Neuronal stem cell (in vitro differentiated cells): ENCODE data around the gene OR11L1.

Experiments used
- DNase-seq: peaks from one replicate; pipeline ENCODE4 v3.0.0-alpha.2; 2013; ENCODE audit warnings: low spot score
- H2AFZ ChIP-seq: one replicate; pipeline ENCODE4 v1.6.1; 2013; ENCODE audit warnings: mild to moderate bottlenecking, low read length, inconsistent platforms
- H2AK5ac ChIP-seq: 2 replicates; pipeline ENCODE4 v1.6.1; 2013; ENCODE audit warnings: low read depth, mild to moderate bottlenecking, inconsistent platforms, low read length, moderate library complexity, mixed read lengths
- H2BK120ac ChIP-seq: 2 replicates; pipeline ENCODE4 v1.6.1; 2013; ENCODE audit warnings: low read depth, mild to moderate bottlenecking, inconsistent platforms, low read length, moderate library complexity, mixed read lengths
- H2BK12ac ChIP-seq: one replicate; pipeline ENCODE4 v1.6.1; 2013; ENCODE audit warnings: low read length, inconsistent platforms
- H2BK15ac ChIP-seq: 2 replicates; pipeline ENCODE4 v1.6.1; 2013; ENCODE audit warnings: mild to moderate bottlenecking, low read length, inconsistent platforms, mixed read lengths
- H2BK5ac ChIP-seq: one replicate; pipeline ENCODE4 v1.6.1; 2013; ENCODE audit warnings: inconsistent platforms, mild to moderate bottlenecking, low read length, moderate library complexity
- H3K14ac ChIP-seq: one replicate; pipeline ENCODE4 v1.6.1; 2013; ENCODE audit warnings: low read length, inconsistent platforms
- H3K18ac ChIP-seq: 2 replicates; pipeline ENCODE4 v1.6.1; 2013; ENCODE audit warnings: low read length, inconsistent platforms
- H3K23ac ChIP-seq: 2 replicates; pipeline ENCODE4 v1.6.1; 2013; ENCODE audit warnings: low read depth, mild to moderate bottlenecking, mixed read lengths, low read length, inconsistent platforms; ENCODE audit not compliant: poor library complexity
- H3K27ac ChIP-seq: replicated peaks from 3 replicates; pipeline ENCODE4 v1.5.1; 2013; ENCODE audit warnings: low read length, inconsistent platforms
- H3K27me3 ChIP-seq, 3 experiments: 2 replicates each; pipeline ENCODE4 v1.6.1; 2013; ENCODE audit warnings: low read length in 3 of 3, mild to moderate bottlenecking in 2 of 3, inconsistent platforms in 1 of 3, low read depth in 1 of 3, mixed read lengths in 1 of 3, moderate library complexity in 1 of 3; ENCODE audit not compliant: control insufficient read depth in 3 of 3, insufficient read depth in 3 of 3
- H3K36me3 ChIP-seq, 2 donors: replicated peaks in 1 of 2; 2 replicates each; pipeline ENCODE4 v1.6.1; 2013; ENCODE audit warnings: low read length in 2 of 2; ENCODE audit not compliant: control insufficient read depth in 2 of 2, insufficient read depth in 2 of 2
- H3K4ac ChIP-seq: 2 replicates; pipeline ENCODE4 v1.6.1; 2013; ENCODE audit warnings: inconsistent platforms, mild to moderate bottlenecking, low read length, moderate library complexity
- H3K4me1 ChIP-seq, 2 donors: 1 replicate in 1 of 2; 2 replicates in 1 of 2; pipeline ENCODE4 v1.6.1; 2013; ENCODE audit warnings: low read length in 2 of 2, low read depth in 1 of 2; ENCODE audit not compliant: control insufficient read depth in 2 of 2, insufficient read depth in 1 of 2
- H3K4me2 ChIP-seq: one replicate; pipeline ENCODE4 v1.6.1; 2013; ENCODE audit warnings: mild to moderate bottlenecking, low read length, inconsistent platforms; ENCODE audit not compliant: insufficient read depth, poor library complexity, severe bottlenecking
- H3K4me3 ChIP-seq, 2 donors: 2 replicates each; pipeline ENCODE4 v1.5.1; 2013; ENCODE audit warnings: low read length in 2 of 2, mild to moderate bottlenecking in 2 of 2, inconsistent platforms in 1 of 2, moderate library complexity in 1 of 2
- H3K79me1 ChIP-seq: one replicate; pipeline ENCODE4 v1.6.1; 2013; ENCODE audit warnings: low read depth, mild to moderate bottlenecking, inconsistent platforms, low read length, moderate library complexity
- H3K9ac ChIP-seq: one replicate; pipeline ENCODE4 v1.6.1; 2013; ENCODE audit warnings: mild to moderate bottlenecking, low read depth, low read length, inconsistent platforms; ENCODE audit not compliant: poor library complexity
- H3K9me3 ChIP-seq, 2 donors: replicated peaks in 1 of 2; 2 replicates each; pipeline versions ENCODE3 to v1.6.1; 2013; ENCODE audit warnings: low read length in 2 of 2, mild to moderate bottlenecking in 2 of 2, inconsistent platforms in 1 of 2, low read depth in 1 of 2, mixed read lengths in 1 of 2, moderate library complexity in 1 of 2; ENCODE audit not compliant: control insufficient read depth in 2 of 2, insufficient read depth in 1 of 2
- H4K8ac ChIP-seq: one replicate; pipeline ENCODE4 v1.6.1; 2013; ENCODE audit warnings: low read depth, mild to moderate bottlenecking, inconsistent platforms, low read length, moderate library complexity
- H4K91ac ChIP-seq: one replicate; pipeline ENCODE4 v1.6.1; 2013; ENCODE audit warnings: low read length, low read depth, mild to moderate bottlenecking, inconsistent platforms; ENCODE audit not compliant: poor library complexity
- WGBS, 2 donors: extraction: QIAGEN DNeasy Blood & Tissue Kit; methylation state at CpG; one replicate each; pipeline ENCODE4 v1.1.7; 2013; ENCODE audit warnings: missing lambda C conversion rate in 2 of 2, mixed read lengths in 1 of 2; ENCODE audit not compliant: insufficient read length in 2 of 2, insufficient replicate concordance in 1 of 2; ENCODE audit errors: extremely low coverage in 2 of 2; 5-methylcytosine and 5-hydroxymethylcytosine counted together

The OR11L1 gene

DNA sequence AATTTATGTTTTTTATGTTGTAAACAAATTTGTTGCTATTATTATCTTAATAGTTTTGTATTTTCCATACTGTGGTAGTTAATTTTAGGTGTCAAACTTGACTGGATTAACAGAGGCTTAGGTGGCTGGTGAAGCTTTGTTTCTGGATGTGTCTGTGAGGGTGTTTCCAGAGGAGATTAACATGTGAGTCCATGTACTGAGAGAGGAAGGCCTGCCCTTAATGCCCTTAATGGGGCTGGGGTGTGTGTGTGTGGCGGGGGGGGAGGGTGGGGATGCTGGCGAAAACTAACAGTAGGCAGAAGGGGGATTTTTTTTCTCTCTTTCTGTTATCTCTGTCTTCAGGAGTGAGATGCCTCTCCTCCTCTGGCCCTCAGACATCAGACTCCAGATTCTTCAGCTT is 19.6 kb downstream of the OR11L1 start:
- H4K91ac ChIP-seq = no peak overlapping the region
- no peak overlapping the region for H3K4me2 ChIP-seq
- H2BK12ac ChIP-seq = no peak overlapping the region
- H2BK5ac ChIP-seq = no peak overlapping the region
- no peak overlapping the region for H2AK5ac ChIP-seq
- no peak for DNase-seq
- no peak overlapping the region for H3K9ac ChIP-seq
- no CpG with 5 or more reads among the region's 2 CpGs for WGBS, 2 donors
- H3K27ac ChIP-seq = no peak overlapping the region
- H4K8ac ChIP-seq = no peak overlapping the region
- H3K79me1 ChIP-seq = no peaks in the 10 kb centered on the region
- no peak overlapping the region for H3K4ac ChIP-seq
- no peaks in the 10 kb centered on the region for H3K27me3 ChIP-seq
- no peaks in the 10 kb centered on the region for H3K36me3 ChIP-seq
- H2BK15ac ChIP-seq = no peak overlapping the region
- no peak overlapping the region for H3K18ac ChIP-seq
- no peak overlapping the region for H3K14ac ChIP-seq
- no peak overlapping the region for H2BK120ac ChIP-seq
- no peaks in the 10 kb centered on the region for H3K9me3 ChIP-seq
- H3K4me3 ChIP-seq = no peak overlapping the region
- H3K4me1 ChIP-seq = peaks cover 0 to 2% of the 10 kb centered on the region in 2 donors
- no peak overlapping the region for H2AFZ ChIP-seq
- no peak overlapping the region for H3K23ac ChIP-seq

- no peaks in the 10 kb centered on the region for H3K9me3 ChIP-seq
- H3K23ac ChIP-seq = no peak overlapping the region
- no peak overlapping the region for H3K4me3 ChIP-seq
- no peak overlapping the region for H3K4ac ChIP-seq
- H3K4me1 ChIP-seq = no peaks in the 10 kb centered on the region
- no peak overlapping the region for H3K14ac ChIP-seq
- no peak overlapping the region for H4K8ac ChIP-seq
- H2AFZ ChIP-seq = no peak overlapping the region
- H3K4me2 ChIP-seq = no peak overlapping the region
- no peak for DNase-seq
- H3K36me3 ChIP-seq = no peaks in the 10 kb centered on the region
- no peak overlapping the region for H2BK12ac ChIP-seq
- no peak overlapping the region for H2BK120ac ChIP-seq
- no peak overlapping the region for H3K27ac ChIP-seq
- H3K18ac ChIP-seq = no peak overlapping the region
- no peak overlapping the region for H2BK15ac ChIP-seq
- no peak overlapping the region for H2AK5ac ChIP-seq
- no CpG with 5 or more reads among the region's 2 CpGs for WGBS, 2 donors
- H3K9ac ChIP-seq = no peak overlapping the region
- H4K91ac ChIP-seq = no peak overlapping the region
- H3K79me1 ChIP-seq = no peaks in the 10 kb centered on the region
- H2BK5ac ChIP-seq = no peak overlapping the region
- no peaks in the 10 kb centered on the region for H3K27me3 ChIP-seq
These were observed 29.1 kb downstream of the OR11L1 start for GRCh38 chr1:247812637-247813036.

- Histone ChIP-seq H4K91ac (no peak overlapping the region), H3K4me2 (no peak overlapping the region), H3K9ac (no peak overlapping the region), H3K27ac (no peak overlapping the region), H3K9me3 (peaks cover 0 to 3% of the 10 kb centered on the region in 2 donors), H3K4ac (no peak overlapping the region), H3K14ac (no peak overlapping the region), H3K27me3 (no peaks in the 10 kb centered on the region), H2BK12ac (no peak overlapping the region), H2BK5ac (no peak overlapping the region), H3K4me3 (no peak overlapping the region), H3K18ac (no peak overlapping the region), H4K8ac (no peak overlapping the region), H3K23ac (no peak overlapping the region), H2AFZ (no peak overlapping the region), H2AK5ac (no peak overlapping the region), H2BK120ac (no peak overlapping the region), H3K79me1 (no peaks in the 10 kb centered on the region), H3K4me1 (no peaks in the 10 kb centered on the region), H2BK15ac (no peak overlapping the region), H3K36me3 (no peaks in the 10 kb centered on the region)
- WGBS, 2 donors = no CpG with 5 or more reads among the region's 2 CpGs
- DNase-seq = no peak
These were observed 44.2 kb downstream of the OR11L1 start for GRCh38 chr1:247797518-247797917.
